HG02610 (cell line): Measurements from ENCODE around the gene SLC15A4.

Source experiments
- ATAC-seq: cut with Tn5 transposase; IDR thresholded peaks from one replicate; pipeline ENCODE4 v1.9.1; 2021; ENCODE audit warnings: mild to moderate bottlenecking, moderate library complexity; ENCODE audit not compliant: unreplicated experiment

The SLC15A4 gene

GRCh38 chr12:128795530-128796361 lies 28.0 kb downstream of the SLC15A4 start:
- no peak for ATAC-seq

GRCh38 chr12:128794661-128795529 lies 28.9 kb downstream of the SLC15A4 start:
- peak; percentile 58 for ATAC-seq

GRCh38 chr12:128793701-128794100 lies 30.1 kb downstream of the SLC15A4 start:
- ATAC-seq = no peak

- ATAC-seq = no peak
Observed at GRCh38 chr12:128792881-128793280, 30.9 kb downstream of the SLC15A4 start.

- no peak for ATAC-seq
Observed at GRCh38 chr12:128792398-128792797, 31.4 kb downstream of the SLC15A4 start.

- peak; percentile 21 for ATAC-seq
Observed at GRCh38 chr12:128791395-128792322, 32.1 kb downstream of the SLC15A4 start.

- no peak for ATAC-seq
Observed at GRCh38 chr12:128790653-128791373, 32.9 kb downstream of the SLC15A4 start.

GRCh38 chr12:128790221-128790620 lies 33.5 kb downstream of the SLC15A4 start:
- no peak for ATAC-seq

- ATAC-seq = no peak
Observed at GRCh38 chr12:128789356-128789929, 34.3 kb downstream of the SLC15A4 start.

GRCh38 chr12:128787827-128788226 lies 35.9 kb downstream of the SLC15A4 start:
- ATAC-seq = no peak

GRCh38 chr12:128786741-128787391 lies 36.9 kb downstream of the SLC15A4 start:
- ATAC-seq = no peak

GRCh38 chr12:128784030-128784760 lies 39.6 kb downstream of the SLC15A4 start:
- ATAC-seq = no peak

- ATAC-seq = peak; percentile 77
Observed at GRCh38 chr12:128783129-128783574, 40.6 kb downstream of the SLC15A4 start.

GRCh38 chr12:128779901-128780300 lies 43.9 kb downstream of the SLC15A4 start:
- ATAC-seq = no peak

- ATAC-seq = no peak
Observed at GRCh38 chr12:128772249-128772648, 51.5 kb downstream of the SLC15A4 start.

GRCh38 chr12:128771681-128772080 lies 52.1 kb downstream of the SLC15A4 start:
- ATAC-seq = no peak

GRCh38 chr12:128767518-128767917 lies 56.2 kb downstream of the SLC15A4 start:
- no peak for ATAC-seq

- ATAC-seq = no peak
Observed at GRCh38 chr12:128766738-128767501, 56.8 kb downstream of the SLC15A4 start.
